ENCODE results near the gene DOHH.

The DOHH gene

GRCh38 chr19:3539756-3540118 lies 39.3 kb upstream of the DOHH start:
- no peak for TF ChIP-seq CTCF (IDR thresholded peaks at IDR 0.05)
- Mint-ChIP-seq H3K4me3 (no peak overlapping the region), H3K27me3 (ENCODE audit: low read depth, poor library complexity) (no peaks in the 10 kb centered on the region), H3K4me1 (peaks cover 6% of the 10 kb centered on the region), H3K36me3 (ENCODE audit: low read depth) (peaks cover 11% of the 10 kb centered on the region), H3K9me3 (no peaks in the 10 kb centered on the region), H3K27ac (no peak overlapping the region)
- no peak for DNase-seq

GRCh38 chr19:3538965-3539755 lies 38.7 kb upstream of the DOHH start, which contains the start of gene TEKTIP1:
Gene TEKTIP1, plus strand, starts transcription at chr19:3539174. Its CDS starts 4 bp downstream, at chr19:3539178.
- TF ChIP-seq CTCF (IDR thresholded peaks at IDR 0.05): no peak
- peak; percentile 32 for DNase-seq
- H3K9me3 Mint-ChIP-seq: no peaks in the 10 kb centered on the region
- peaks cover 6% of the 10 kb centered on the region for H3K4me1 Mint-ChIP-seq
- peak within 1 kb of the TSS; percentile 64 for H3K27ac Mint-ChIP-seq
- no peak within 1 kb of the TSS for H3K4me3 Mint-ChIP-seq
- no peaks in the 10 kb centered on the region for H3K27me3 Mint-ChIP-seq (ENCODE audit: low read depth, poor library complexity)
- H3K36me3 Mint-ChIP-seq (ENCODE audit: low read depth): peaks cover 16% of the 10 kb centered on the region

- peak overlapping the region; percentile 64 for H3K27ac Mint-ChIP-seq
- peaks cover 19% of the 10 kb centered on the region for H3K36me3 Mint-ChIP-seq (ENCODE audit: low read depth)
- H3K4me1 Mint-ChIP-seq: peaks cover 6% of the 10 kb centered on the region
- no peaks in the 10 kb centered on the region for H3K27me3 Mint-ChIP-seq (ENCODE audit: low read depth, poor library complexity)
- no peaks in the 10 kb centered on the region for H3K9me3 Mint-ChIP-seq
- no peak for DNase-seq
- no peak overlapping the region for H3K4me3 Mint-ChIP-seq
- TF ChIP-seq CTCF (IDR thresholded peaks at IDR 0.05): no peak
These were observed 37.9 kb upstream of the DOHH start for GRCh38 chr19:3538258-3538929.

GRCh38 chr19:3537438-3538240 lies 37.2 kb upstream of the DOHH start:
- Mint-ChIP-seq H3K4me1 (peaks cover 6% of the 10 kb centered on the region), H3K36me3 (ENCODE audit: low read depth) (peaks cover 19% of the 10 kb centered on the region), H3K9me3 (no peaks in the 10 kb centered on the region), H3K27ac (peak overlapping the region; percentile 90), H3K27me3 (ENCODE audit: low read depth, poor library complexity) (no peaks in the 10 kb centered on the region), H3K4me3 (no peak overlapping the region)
- DNase-seq: no peak
- TF ChIP-seq CTCF (IDR thresholded peaks at IDR 0.05): no peak

- Mint-ChIP-seq H3K4me1 (peaks cover 6% of the 10 kb centered on the region), H3K27me3 (ENCODE audit: low read depth, poor library complexity) (no peaks in the 10 kb centered on the region), H3K36me3 (ENCODE audit: low read depth) (peaks cover 19% of the 10 kb centered on the region), H3K4me3 (no peak overlapping the region), H3K9me3 (no peaks in the 10 kb centered on the region), H3K27ac (no peak overlapping the region)
- DNase-seq: no peak
- no peak for TF ChIP-seq CTCF (IDR thresholded peaks at IDR 0.05)
These were observed 36.6 kb upstream of the DOHH start for GRCh38 chr19:3537101-3537437.

All from nephron progenitor cell (in vitro differentiated cells).